Stimulated activated CD4-positive, alpha-beta T cell treated with anti-CD3 and anti-CD28 coated beads, Interleukin-12 subunit alpha, Interleukin-12 subunit beta, amount 100 ng/mL, for 24 hours (primary cell): ENCODE data around the gene RNF149.

Source experiments
- DNase-seq, 2 experiments: peaks; one replicate each; pipeline ENCODE4 v3.0.0-alpha.2; 2020; ENCODE audit warnings: low read depth in 2 of 2

RNF149 gene

GRCh38 chr2:101295895-101296294 is 12.6 kb downstream of the RNF149 start:
- DNase-seq: no peak

- DNase-seq: no peak
Observed at GRCh38 chr2:101294861-101295260, 13.6 kb downstream of the RNF149 start.

- no peak for DNase-seq
Observed at GRCh38 chr2:101293544-101293943, 15.0 kb downstream of the RNF149 start.

- no peak for DNase-seq
Observed at GRCh38 chr2:101291973-101292372, 16.5 kb downstream of the RNF149 start.

- DNase-seq: no peak
Observed at GRCh38 chr2:101290711-101291110, 17.8 kb downstream of the RNF149 start.

- no peak for DNase-seq
Observed at GRCh38 chr2:101287303-101287702, 21.2 kb downstream of the RNF149 start.

GRCh38 chr2:101286684-101287083 is 21.8 kb downstream of the RNF149 start:
- DNase-seq: no peak

- no peak for DNase-seq
Observed at GRCh38 chr2:101282980-101283379, 25.5 kb downstream of the RNF149 start.

- no peak for DNase-seq
Observed at GRCh38 chr2:101281482-101281881, 27.0 kb downstream of the RNF149 start.

- DNase-seq: no peak
Observed at GRCh38 chr2:101278925-101279324, 29.6 kb downstream of the RNF149 start.

- DNase-seq: no peak
Observed at GRCh38 chr2:101277111-101277510, 31.4 kb downstream of the RNF149 start.

- no peak for DNase-seq
Observed at GRCh38 chr2:101274142-101274541, 34.4 kb downstream of the RNF149 start.

GRCh38 chr2:101273056-101273455 is 35.4 kb downstream of the RNF149 start:
- DNase-seq: no peak

GRCh38 chr2:101272045-101272784 is 36.3 kb downstream of the RNF149 start:
- no peak for DNase-seq

- no peak for DNase-seq
Observed at GRCh38 chr2:101270700-101271259, 37.7 kb downstream of the RNF149 start.

GRCh38 chr2:101267671-101268656 is 40.5 kb downstream of the RNF149 start:
- no peak for DNase-seq

- DNase-seq: no peak
Observed at GRCh38 chr2:101265893-101266499, 42.5 kb downstream of the RNF149 start.

GRCh38 chr2:101264360-101264939 is 44.1 kb downstream of the RNF149 start:
- DNase-seq: no peak

GRCh38 chr2:101263377-101263800 is 45.1 kb downstream of the RNF149 start:
- DNase-seq: no peak

GRCh38 chr2:101262142-101262541 is 46.4 kb downstream of the RNF149 start:
- DNase-seq: no peak

GRCh38 chr2:101258804-101259203 is 49.7 kb downstream of the RNF149 start:
- DNase-seq: no peak

- DNase-seq: no peak
Observed at GRCh38 chr2:101256316-101256715, 52.2 kb downstream of the RNF149 start.
